Prostate gland (tissue), 2 donors: Measurements from ENCODE around the gene C1orf52.
A peak's percentile ranks its signal among the peaks of the same experiment; 100 is the strongest.

Experiments used
- POLR2A ChIP-seq: fragments of 450-650 bp; IDR thresholded peaks from one replicate; pipeline ENCODE4 v1.6.1; 2016; ENCODE audit warnings: antibody characterized with exemption, mild to moderate bottlenecking
- TF ChIP-seq, protein P1 (sequence below), 4 experiments: fragments of 200-600 bp in 2 of 4; fragments of 450-650 bp in 2 of 4; sonication (generic) in 2 of 4; IDR thresholded peaks; 1 replicate in 3 of 4; 2 replicates in 1 of 4; pipeline ENCODE4 v1.5.1; 2016 to 2019; ENCODE audit warnings: antibody characterized with exemption in 4 of 4, mild to moderate bottlenecking in 2 of 4, moderate library complexity in 2 of 4

DNA sequence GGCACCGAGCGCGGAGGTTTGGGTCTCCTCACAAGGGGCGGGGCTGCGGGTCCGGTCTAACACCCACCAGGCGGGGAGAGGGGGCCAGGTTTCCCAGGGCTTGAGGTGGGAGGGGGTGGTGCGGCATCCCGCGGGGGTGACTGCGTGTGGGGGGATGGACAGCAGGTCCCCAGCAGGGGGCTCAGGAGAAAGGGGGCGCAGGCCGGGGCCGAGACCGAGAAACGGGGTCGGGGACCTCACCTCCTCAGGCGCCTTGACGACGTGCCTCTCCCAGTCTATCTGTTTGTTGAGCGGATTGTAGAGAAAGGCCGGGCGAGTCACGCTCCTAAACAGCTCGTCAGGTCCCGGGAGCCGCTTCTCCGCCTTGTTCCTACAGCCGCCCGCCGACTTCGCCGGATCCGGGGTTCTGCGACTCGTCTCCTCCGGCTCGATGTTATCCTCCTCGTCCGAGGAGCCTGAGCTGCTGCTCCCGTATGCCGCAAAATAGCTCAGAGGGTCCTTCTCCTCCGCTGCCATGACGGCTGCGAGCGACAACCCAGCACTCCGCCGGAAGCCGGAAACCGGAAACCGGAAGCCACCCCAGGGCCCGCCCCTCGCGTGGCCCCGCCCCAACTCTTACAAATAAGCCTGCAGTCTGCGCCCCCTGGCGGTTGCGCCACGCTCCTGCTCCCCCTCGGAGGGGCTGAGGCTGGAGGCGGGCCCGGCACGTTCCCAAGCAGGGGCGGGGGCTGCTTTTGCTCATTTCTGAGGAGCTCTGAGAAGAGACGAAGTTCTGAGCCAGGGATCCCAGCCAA is at the start of gene C1orf52:
- TF ChIP-seq, protein P1, sequence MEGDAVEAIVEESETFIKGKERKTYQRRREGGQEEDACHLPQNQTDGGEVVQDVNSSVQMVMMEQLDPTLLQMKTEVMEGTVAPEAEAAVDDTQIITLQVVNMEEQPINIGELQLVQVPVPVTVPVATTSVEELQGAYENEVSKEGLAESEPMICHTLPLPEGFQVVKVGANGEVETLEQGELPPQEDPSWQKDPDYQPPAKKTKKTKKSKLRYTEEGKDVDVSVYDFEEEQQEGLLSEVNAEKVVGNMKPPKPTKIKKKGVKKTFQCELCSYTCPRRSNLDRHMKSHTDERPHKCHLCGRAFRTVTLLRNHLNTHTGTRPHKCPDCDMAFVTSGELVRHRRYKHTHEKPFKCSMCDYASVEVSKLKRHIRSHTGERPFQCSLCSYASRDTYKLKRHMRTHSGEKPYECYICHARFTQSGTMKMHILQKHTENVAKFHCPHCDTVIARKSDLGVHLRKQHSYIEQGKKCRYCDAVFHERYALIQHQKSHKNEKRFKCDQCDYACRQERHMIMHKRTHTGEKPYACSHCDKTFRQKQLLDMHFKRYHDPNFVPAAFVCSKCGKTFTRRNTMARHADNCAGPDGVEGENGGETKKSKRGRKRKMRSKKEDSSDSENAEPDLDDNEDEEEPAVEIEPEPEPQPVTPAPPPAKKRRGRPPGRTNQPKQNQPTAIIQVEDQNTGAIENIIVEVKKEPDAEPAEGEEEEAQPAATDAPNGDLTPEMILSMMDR (IDR thresholded peaks at IDR 0.05) = peak; percentile 94 to 99 (median 98)
- peak; percentile 58 for TF ChIP-seq POLR2A
